HG03378 (cell line): ENCODE measurements around the gene PDAP1.
"Not testable (repeated sequence)": the region's sequence is repeated elsewhere in the genome, so short reads cannot be mapped to it uniquely, and the experiment has no call there.

Experiments used
- ATAC-seq: cut with Tn5 transposase; IDR thresholded peaks from one replicate; pipeline ENCODE4 v1.9.1; 2021; ENCODE audit warnings: mild to moderate bottlenecking, moderate library complexity; ENCODE audit not compliant: unreplicated experiment

PDAP1 gene, protein sequence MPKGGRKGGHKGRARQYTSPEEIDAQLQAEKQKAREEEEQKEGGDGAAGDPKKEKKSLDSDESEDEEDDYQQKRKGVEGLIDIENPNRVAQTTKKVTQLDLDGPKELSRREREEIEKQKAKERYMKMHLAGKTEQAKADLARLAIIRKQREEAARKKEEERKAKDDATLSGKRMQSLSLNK

DNA sequence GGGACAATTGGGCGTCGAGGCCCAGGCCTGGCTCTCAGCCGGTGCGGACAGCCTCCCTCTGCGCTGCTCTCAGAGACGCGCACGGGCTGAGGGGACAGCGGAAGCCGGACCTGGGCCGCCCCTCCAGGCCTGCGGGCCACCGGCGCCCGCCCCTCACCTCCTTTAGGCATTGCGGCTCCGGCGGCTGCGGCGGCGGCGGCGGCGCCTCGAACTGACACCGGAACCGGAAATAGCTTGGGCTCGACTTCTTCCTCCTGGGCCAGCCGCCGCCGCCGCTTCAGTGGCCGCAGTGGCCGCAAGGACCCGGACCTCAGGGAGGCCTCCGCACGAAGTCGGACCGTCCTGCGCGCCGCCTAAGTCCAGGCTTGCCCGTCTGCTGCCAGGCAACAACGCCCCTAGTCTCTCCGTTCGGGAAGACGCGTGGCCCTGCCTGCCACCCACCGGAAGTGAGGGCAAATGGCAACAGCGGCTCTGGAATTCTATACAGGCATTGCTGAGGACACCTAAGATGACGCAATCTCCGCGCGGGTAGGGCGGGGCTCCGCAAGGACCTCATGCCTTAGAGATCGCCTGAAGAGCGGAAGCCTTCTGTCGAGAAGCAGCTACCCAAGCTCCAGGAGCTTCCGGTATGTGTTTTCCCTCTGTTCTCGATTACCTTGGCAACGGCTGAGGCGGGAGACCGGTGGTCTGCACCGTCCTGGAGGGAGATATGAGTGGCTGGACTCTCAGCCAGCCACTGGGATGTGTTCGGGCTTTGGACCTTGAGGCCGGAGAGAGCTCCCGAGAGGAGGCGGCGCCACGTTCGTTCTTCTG lies at the start of gene PDAP1, which contains the start of gene BUD31:
Gene PDAP1, minus strand, starts transcription at position 219 of the 813 bp plus-strand sequence. Its CDS starts 49 bp downstream, at position 170.
Gene BUD31, plus strand, starts transcription at position 591 of the 813 bp plus-strand sequence. CDS start 2,124 bp downstream, outside the sequence.
- ATAC-seq: peak; percentile 80

DNA sequence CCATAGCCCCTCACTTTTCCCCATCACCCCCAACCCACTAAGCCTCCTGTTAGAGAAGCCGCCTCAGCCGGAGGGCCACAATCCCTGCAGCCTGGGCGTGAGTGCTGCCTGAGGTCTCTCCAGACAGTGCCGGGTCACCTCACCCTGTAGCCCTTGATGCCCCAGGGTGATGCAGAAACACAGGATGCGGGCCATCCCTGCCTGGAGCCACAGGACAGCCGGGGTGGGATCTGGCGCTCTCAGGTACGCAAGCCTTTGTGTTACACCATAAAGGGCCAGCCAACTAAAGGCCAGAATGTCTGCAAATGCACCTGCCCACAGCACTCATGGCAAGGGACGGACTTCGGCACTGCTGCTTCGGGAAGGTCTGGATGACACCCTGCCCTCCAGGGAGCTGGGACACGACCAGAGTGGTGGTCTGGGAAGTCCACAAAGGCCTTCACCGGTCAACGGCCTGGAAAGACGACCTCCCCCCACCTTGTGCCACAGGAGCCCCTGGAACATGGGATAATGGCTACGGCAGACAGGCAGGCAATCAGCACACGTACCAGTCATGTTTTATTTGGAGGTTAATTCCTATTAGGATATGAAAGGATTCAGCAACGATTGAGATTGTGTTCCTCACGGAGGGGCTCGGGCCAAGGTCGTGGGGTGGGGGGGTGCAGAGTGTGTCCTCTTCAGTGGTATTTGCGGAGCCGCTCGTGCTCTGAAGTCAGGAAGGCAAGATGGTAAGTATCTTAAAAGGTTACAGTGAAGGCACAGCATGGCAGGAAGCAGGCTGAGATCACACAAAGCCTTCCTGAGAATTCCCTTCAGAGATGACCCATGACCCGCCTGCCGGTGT lies 49.5 kb upstream of the PDAP1 start:
- ATAC-seq: no peak

DNA sequence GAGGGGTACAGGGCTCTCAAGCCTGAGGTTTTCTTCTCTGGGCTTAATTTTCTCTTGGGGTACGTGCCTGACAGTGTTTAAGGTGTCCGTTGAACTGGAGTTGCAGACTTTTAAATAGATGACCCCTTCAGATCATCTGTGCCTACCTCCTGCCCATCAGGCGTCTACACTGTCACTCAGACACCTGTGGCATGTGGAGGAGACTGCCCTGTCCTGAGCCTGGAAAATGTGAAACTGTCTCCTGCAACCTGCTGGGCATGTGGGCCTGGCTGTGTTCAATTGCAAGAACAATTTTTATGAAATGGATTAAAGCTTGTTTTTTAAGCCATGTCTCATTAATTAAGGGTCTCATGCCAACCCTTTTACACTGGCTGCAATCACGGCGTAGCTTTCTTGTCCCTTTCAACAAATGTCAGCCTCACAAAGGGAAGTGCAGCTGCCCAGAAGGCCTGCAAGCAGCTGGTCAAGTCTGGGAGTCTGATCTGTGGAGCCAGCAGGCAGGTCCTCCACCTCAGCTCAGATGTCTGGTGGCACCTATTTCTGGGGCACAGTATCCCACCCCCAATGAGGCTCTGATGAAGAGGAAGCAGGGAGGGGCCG lies 48.8 kb upstream of the PDAP1 start:
- ATAC-seq: no peak

DNA sequence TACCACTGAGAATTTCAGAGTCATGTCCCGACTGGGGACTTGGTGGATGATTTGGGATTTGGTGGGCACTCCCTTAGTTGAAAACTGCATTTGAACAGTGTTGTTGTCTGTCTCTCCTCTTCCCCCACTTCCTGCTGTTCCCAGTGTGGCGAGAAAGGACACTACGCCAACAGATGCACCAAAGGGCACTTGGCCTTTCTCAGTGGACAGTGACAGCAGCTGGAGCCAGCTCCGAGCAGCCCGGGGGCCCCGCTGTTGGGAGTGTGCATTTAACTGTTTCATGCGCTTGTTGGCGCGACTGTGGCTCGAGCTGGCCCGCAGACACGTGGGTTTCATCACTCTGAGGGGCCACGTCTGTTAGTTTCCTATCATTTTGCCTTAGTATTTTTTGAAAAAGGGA lies 47.9 kb upstream of the PDAP1 start:
- ATAC-seq: no peak

DNA sequence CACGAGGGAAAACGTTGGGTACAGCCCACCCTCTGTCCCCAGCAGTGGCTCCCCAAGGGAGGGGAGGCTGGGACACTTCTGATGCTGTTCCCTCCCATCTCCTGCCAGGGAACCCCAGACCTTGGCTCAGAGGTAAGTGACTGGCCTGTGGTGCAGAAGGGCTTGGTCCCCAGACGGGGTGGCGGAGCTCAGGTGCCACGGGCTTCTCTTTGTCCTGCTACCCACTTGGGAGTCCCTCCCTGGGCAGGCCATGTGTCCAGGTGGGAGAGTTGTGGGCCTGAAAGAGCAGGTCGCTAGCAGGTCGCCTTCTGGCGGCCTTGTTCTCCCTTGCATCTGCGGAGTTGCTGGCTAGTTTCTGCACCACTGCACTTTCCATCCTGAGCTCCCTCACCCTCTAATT lies 47.5 kb upstream of the PDAP1 start:
- no peak for ATAC-seq

DNA sequence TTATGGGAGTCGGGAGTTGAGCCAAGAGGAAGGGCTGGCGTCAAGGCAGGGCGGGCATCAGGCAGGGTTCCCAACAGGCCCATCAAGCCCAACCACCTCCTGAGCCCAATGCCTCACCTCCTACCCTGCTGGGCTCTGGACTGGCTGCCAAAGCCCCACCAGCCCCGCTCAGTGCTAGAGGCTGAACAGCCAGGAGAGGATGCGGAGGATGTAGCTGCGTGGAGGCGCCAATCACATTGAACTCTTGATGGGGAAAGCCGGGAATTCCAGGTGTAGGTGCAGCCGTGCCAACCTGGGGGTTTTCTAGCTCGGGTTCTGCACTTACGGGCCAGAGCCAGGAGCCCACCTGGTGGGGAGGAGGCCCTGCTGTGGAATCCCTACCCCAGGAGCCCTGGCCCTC lies 44.7 kb upstream of the PDAP1 start:
- ATAC-seq: no peak

DNA sequence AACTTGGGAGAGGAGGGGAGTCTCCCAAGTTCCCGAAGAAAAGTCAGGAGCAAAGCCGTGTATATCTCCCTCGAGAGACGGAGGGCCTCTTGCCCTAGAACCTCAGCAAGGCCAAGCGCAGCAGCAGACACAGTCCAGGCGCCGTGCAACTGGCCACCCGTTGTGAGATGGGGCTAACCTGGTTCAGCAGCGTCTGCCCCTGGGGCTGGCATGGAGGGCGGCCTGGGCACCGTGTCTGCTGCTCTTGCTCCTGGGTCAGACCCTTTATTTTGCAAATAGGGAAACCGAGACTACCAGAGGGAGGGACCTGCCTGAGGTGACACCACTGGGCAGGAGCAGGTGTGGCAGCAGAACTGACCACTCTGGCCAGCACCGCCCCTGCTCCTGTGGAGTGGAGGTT lies 44.1 kb upstream of the PDAP1 start:
- ATAC-seq: no peak

DNA sequence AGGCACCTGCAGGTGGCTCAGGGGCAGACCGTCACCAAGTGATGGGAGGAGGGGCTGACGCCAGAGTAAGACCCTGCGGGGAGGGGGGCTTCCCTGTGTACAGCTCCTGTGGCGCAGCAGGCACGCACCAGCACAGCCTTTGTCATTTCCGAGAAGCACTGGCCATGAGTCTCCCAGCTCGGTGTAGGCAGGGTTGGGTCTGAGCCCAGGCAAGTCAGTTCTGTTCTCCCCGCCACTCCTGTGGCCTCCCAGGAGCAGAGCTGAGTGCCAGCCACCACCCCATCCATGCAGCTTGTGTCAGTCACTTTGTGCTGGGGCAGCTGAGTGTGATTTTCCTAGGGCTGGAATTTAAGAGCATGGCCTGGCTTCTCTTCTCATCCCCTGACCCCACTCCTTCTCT lies 43.5 kb upstream of the PDAP1 start:
- no peak for ATAC-seq

DNA sequence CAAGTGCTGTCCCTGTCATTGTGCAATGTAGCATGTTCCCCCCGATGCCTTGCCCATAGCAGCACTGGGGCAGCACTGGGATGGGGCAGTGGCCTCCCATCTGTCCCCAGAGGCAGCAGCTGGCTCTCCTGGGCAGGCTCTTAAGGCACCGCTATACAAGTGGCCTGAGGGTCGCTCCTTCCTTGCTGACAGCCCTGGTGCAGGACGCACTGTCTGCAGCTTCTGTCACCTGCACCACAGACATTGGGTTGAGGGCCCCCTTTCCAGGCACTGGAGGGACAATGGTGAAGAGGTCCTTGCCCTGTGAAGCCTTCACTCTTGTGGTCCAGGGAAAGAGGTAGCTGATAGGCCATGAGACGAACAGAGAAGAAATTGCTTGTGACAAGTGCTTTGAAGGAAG lies 40.9 kb upstream of the PDAP1 start:
- no peak for ATAC-seq

DNA sequence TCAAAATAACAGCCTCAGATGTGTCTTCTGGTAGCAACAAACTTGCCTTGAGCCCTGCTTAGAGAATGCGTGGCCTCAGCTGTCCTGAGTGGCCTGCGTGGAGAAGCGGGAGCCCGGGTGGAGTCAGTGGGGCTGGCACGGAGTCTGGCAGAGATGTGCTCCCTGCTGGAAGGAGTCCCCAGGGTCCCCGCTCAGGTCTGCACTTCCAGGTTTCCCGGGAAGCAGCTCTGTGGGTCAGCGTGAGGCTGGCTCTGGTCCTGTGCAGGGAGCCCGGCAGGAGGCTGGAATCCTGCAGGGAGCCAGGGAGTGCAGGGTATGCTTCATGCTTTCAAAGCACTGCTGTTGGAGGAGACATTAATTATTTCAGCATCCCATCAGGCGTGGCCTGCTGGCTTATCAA lies 40.5 kb upstream of the PDAP1 start:
- ATAC-seq: no peak

DNA sequence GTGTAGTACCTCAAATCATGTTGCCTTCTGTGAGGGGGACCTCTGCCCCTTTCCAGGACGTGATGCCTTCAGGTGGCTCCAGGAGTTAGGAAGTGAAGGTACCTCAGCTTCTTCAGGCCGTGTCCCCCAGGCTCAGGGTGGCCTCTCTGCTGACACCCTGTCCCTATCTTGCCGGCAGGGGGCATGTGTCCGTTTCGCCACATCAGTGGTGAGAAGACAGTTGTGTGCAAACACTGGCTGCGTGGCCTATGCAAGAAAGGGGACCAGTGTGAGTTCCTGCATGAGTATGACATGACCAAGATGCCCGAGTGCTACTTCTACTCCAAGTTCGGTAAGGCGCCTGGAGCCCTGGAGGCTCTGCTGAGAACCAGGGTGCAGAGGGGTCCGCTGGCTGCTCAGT lies 39.5 kb upstream of the PDAP1 start:
- ATAC-seq: no peak

DNA sequence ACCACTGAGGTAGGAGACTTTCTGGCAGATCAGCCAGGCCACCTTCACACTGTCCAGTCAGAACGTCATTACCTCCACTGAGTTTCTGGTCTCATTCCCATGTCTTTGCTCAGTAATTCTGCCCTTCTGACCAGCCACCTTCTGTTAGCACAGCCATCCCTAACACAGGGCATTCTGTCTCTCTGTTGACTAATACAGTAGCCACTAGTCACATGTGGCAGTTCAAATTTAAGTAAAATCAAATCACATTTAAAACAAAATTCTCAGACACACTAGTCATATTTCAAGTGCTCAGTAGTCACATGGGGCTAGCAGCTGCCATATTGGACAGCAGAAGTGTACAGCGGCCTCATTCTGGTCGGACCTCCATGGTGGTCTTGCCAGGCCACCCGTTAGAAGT lies 37.7 kb upstream of the PDAP1 start:
- no peak for ATAC-seq

DNA sequence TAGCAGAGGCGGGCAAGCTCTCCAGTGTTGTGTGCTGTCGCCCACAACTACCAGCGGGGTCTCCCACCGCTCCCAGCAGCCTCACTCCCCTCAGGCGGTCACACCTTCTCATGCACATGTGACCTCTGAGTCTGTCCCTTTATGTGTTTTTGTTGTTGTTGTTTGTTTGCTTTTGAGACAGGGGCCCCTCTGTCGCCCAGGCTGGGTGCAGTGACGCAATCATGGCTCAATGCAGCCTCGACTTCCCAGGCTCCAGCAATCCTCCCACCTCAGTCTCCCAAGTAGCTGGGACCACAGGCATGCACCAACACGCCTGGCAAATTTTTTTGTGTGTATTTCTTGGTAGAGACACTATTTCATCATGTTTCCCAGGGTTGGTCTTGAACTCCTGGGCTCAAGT lies 31.8 kb upstream of the PDAP1 start:
- no peak for ATAC-seq

DNA sequence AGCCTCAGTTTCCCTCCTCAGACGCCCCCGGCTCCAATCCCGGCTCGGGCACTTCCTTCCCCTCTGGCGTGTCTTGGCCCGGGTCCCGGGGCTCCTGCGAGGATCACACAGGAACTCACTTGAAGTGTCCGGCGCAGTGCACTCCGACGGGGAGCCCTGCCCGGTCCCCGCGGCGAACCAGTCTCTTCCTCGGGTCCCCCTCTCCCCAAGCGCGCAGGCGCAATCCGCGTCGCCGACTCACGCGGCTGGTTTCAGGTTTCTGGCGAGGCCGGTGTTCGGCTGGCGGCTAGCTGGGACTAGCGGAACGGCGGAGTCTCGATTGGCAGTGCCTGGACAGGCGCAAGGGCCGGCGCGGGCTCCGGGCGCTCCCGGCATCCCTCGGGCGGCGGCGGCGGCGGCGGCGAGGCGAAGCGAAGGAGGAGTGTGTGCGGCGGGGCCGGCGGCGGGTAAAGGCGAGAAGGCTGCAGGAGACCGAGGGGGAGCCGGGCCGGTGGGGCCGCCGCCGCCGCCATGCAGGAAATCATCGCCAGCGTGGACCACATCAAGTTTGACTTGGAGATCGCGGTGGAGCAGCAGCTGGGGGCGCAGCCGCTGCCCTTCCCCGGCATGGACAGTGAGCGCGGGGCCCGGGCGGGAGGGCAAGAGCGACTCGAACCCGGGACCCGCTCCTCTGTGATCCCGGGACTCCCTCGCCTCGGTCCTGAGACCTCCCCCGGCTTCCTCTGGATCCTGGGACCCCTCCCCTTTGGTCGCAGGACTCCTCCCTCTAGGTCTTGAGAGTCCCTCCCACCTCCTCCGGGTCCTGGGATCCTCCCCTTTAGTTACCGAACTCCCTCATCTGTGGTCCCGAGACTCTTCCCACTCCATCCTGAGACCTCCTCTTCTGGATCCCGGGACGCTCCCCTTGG lies 30.4 kb upstream of the PDAP1 start, which contains the start of the genes CPSF4 and PTCD1:
Gene CPSF4, plus strand, starts transcription at position 371 of the 908 bp plus-strand sequence. Its CDS starts 140 bp downstream, at position 511.
Gene PTCD1, minus strand, starts transcription at position 226 of the 908 bp plus-strand sequence. CDS start 3,556 bp downstream, outside the sequence.
- peak; percentile 87 for ATAC-seq

DNA sequence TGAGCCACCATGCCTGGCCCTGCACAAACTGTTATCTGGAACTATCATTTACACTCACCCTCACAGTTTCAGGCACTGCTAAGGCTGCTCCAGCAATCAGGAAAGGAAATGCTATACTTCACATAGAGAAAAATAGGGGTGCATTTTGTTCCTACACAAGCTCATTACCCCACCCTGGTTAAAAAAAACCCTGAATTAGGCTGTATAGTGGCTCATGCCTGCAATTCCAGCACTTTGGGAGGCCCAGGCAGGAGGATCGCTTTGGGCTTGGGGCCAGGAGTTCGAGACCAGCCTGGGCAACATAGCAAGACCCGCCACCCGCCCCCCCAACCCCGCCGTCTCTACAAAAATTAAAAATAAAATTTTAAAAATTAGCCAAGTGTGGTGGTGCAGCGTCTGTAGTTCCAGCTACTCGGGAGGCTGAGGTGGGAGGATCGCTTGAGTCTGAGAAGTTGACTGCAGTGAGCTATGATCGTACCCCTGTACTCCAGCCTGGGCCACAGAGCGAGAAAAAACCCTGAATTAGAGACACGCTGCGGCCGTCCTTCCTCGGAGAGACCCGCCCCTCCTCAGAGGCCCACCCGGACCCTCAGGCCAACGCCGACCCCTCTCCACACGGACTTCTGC lies 29.7 kb upstream of the PDAP1 start:
- ATAC-seq: no peak

DNA sequence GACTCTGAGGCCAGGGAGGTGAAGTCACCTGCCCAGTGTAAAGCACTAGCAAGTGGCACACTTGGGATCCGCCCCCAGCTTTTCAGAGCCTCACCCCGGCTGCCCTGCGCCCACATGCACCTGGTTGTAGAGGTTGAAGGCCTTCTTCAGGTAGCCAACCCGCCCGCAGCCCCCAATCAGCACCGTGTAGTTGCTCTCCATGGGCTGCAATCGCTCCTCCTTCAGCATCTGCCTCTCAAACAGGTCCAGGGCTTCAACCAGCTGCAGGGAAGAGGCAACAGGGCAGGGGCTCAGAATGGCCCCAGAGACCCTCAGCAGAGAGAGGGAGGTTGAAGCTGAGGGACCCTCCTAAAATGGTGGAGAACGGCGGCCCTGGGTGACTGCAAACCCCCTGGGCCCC lies 24.8 kb upstream of the PDAP1 start:
- ATAC-seq: no peak

DNA sequence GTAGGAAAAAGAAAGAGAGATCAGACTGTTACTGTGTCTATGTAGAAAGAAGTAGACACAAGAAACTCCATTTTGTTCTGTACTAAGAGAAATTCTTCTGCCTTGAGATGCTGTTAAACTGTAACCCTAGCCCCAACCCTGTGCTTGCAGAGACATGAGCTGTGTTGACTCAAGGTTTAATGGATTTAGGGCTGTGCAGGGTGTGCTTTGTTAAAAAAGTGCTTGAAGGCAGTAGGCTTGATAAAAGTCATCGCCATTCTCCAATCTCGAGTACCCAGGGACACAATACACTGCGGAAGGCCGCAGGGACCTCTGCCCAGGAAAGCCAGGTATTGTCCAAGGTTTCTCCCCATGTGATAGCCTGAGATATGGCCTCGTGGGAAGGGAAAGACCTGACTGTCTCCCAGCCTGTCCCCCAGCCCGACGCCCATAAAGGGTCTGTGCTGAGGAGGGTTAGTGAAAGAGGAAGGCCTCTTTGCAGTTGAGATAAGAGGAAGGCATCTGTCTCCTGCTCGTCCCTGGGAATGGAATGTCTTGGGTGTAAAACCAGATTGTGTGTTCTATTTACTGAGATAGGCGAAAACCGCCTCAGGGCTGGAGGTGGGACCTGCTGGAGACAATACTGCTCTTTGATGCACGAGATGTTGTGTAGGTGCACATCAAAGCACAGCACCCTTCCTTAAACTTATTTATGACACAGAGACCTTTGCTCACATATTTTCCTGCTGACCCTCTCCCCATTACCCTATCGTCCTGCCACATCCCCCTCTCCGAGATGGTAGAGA lies 23.6 kb upstream of the PDAP1 start:
- ATAC-seq: not testable (repeated sequence)

DNA sequence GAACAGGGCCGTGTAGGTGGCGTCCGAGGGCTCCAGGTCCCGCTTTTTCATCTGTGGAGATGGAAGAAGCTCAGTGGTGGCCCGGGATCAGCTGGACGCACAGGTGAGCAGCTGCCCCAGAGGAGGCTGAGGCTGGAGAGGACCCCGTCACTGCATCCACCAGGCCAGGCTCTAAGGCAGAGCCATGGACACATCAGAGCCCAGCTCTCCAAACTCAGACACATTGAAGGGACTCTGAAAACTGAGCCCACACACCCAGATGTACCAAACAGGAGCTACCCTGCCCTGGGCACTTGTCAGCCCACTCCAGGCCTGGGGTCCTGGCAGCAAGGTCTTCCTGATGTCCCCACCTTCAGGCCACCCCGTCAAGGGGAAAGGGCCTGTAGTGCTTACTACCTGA lies 21.4 kb upstream of the PDAP1 start:
- no peak for ATAC-seq
